PC-3 (cell line): Measurements from ENCODE around the gene MESP2. TPM values are rescaled to one million over a fixed set of nuclear protein-coding genes. Genes with fewer than 3 reads are reported as not detected.

Experiments
- ATAC-seq: fragments of 200-7000 bp; cut with Tn5 transposase; 2 replicates; pipeline ENCODE4 v1.9.1; 2020; ENCODE audit warnings: mild to moderate bottlenecking, moderate library complexity
- BruUV-seq: library from RNA; stranded (reverse); fragments of 400-500 nt; replicated peaks from 2 replicates; lab custom pipeline; 2021; lab: Mats Ljungman, UMichigan
- CTCF ChIA-PET: fragments of 300-600 bp; sonication (Branson Sonifier 250); formaldehyde crosslinking; loops from one replicate; lab custom pipeline; 2022; ENCODE audit warnings: antibody characterized with exemption; lab: Charles Lee
- POLR2A ChIA-PET: fragments of 300-600 bp; sonication (Branson Sonifier 250); formaldehyde crosslinking; loops from one replicate; lab custom pipeline; 2022; ENCODE audit warnings: antibody characterized with exemption; ENCODE audit not compliant: unreplicated experiment; lab: Charles Lee
- DNase-seq: peaks from one replicate; pipeline ENCODE4 v3.0.0-alpha.2; 2015
- H2AFZ ChIP-seq: fragments of 300-600 bp; sonication (generic); 2 replicates; pipeline ENCODE4 v1.6.0; 2016; ENCODE audit warnings: antibody characterized with exemption, low read length
- H3F3A ChIP-seq: fragments of 300-600 bp; sonication (generic); one replicate; pipeline ENCODE4 v1.6.0; 2017; ENCODE audit warnings: antibody characterized with exemption, low read length, control low read depth, mild to moderate bottlenecking; ENCODE audit not compliant: unreplicated experiment
- H3K27ac ChIP-seq: fragments of 300-600 bp; sonication (generic); 2 replicates; pipeline ENCODE4 v1.5.1; 2016; ENCODE audit warnings: mild to moderate bottlenecking, low read length
- H3K27me3 ChIP-seq: fragments of 300-600 bp; sonication (generic); 2 replicates; pipeline ENCODE4 v1.6.1; 2016; ENCODE audit warnings: low read length, mixed read lengths
- H3K36me3 ChIP-seq: fragments of 300-600 bp; sonication (generic); 2 replicates; pipeline ENCODE4 v1.6.1; 2016; ENCODE audit warnings: low read depth, mixed run types, low read length, mixed read lengths
- H3K4me1 ChIP-seq: fragments of 300-600 bp; sonication (generic); 2 replicates; pipeline ENCODE4 v1.5.1; 2016; ENCODE audit warnings: low read length; ENCODE audit not compliant: insufficient read depth
- H3K4me2 ChIP-seq: fragments of 300-600 bp; sonication (generic); 2 replicates; pipeline ENCODE4 v1.6.0; 2016; ENCODE audit warnings: low read length
- H3K4me3 ChIP-seq: fragments of 300-600 bp; sonication (generic); 2 replicates; pipeline ENCODE4 v1.5.1; 2016; ENCODE audit warnings: mild to moderate bottlenecking, low read length, mixed read lengths
- H3K79me2 ChIP-seq: fragments of 300-600 bp; sonication (generic); 2 replicates; pipeline ENCODE4 v1.6.1; 2017; ENCODE audit warnings: low read length, mixed read lengths
- H3K9ac ChIP-seq: fragments of 300-600 bp; sonication (generic); 2 replicates; pipeline ENCODE4 v1.6.0; 2016; ENCODE audit warnings: mild to moderate bottlenecking, low read length
- H3K9me2 ChIP-seq: fragments of 300-600 bp; sonication (generic); replicated peaks from 2 replicates; pipeline ENCODE4 v1.6.1; 2016; ENCODE audit warnings: mixed run types, low read length, mixed read lengths
- H3K9me3 ChIP-seq: fragments of 300-600 bp; sonication (generic); 2 replicates; pipeline ENCODE4 v1.6.1; 2016; ENCODE audit warnings: low read length, mixed read lengths
- H4K20me1 ChIP-seq: fragments of 300-600 bp; sonication (generic); 2 replicates; pipeline ENCODE4 v1.6.1; 2016; ENCODE audit warnings: low read length, mixed read lengths
- EZH2 ChIP-seq: fragments of 300-600 bp; sonication (generic); IDR thresholded peaks from one replicate; pipeline ENCODE4 v1.6.1; 2017; ENCODE audit warnings: antibody characterized with exemption, mild to moderate bottlenecking, low read length; ENCODE audit not compliant: unreplicated experiment
- EZH2phosphoT487 ChIP-seq: fragments of 300-600 bp; sonication (generic); IDR thresholded peaks from 2 replicates; pipeline ENCODE4 v1.6.1; 2018; ENCODE audit warnings: mild to moderate bottlenecking, antibody characterized with exemption, low read length, borderline replicate concordance
- intact Hi-C: fragments of 100-400 bp; cut with micrococcal nuclease; formaldehyde crosslinking; loops from 2 replicates; pipeline ENCODE4 v1.9.0; 2023
- total RNA-seq: library from RNA; depleted of rRNA; stranded (reverse); fragments of >200 nt; gene quantifications from 2 replicates; pipeline ENCODE4 v1.2.3, GENCODE V29; 2014
- TF ChIP-seq, protein P1 (sequence below): fragments of 300-600 bp; sonication (generic); conservative IDR thresholded peaks from 2 replicates; pipeline ENCODE4 v1.5.1; 2017; ENCODE audit warnings: antibody characterized with exemption, low read depth, mild to moderate bottlenecking, low read length

Gene MESP2
- total RNA-seq, 1 experiment from 2014 or later = 1.1 TPM

DNA sequence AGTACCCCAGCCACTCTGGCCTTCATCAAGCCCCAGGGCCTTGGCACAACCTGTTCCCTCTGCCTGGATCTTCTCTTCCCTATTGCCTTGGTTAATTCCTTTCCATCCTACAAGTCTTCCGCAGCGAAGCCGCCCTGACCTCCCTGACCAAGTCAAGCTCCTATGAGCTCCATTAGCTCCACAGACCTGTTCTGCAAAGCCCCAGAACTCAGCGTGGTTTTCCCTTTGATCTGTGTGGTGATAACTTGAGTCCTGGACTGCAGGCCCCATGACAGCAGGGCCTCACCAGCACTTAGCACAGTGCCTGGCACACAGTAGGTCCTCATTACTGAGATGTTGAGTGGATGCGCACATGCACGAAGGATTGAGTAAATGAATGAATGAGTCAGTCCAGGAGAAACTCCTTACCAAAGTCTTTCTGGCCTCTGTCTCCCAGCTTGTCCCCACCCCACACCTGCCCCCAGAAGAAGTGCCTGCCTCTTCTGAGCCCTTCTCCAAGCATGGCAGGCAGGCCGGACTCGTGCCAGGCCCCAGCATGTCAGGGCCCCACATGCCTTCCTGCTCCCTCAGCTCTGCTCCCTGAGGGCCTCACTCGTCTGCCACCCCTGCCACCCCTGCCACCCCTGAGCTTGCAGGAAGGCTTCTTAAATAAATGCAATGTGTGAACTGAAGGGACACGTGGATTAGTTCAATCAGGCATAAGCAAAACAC lies 32.2 kb downstream of the MESP2 start:
- Histone ChIP-seq H3K4me3 (no peak overlapping the region), H3K27me3 (no peaks in the 10 kb centered on the region), H3K9me3 (no peaks in the 10 kb centered on the region), H3K4me1 (peaks cover 14% of the 10 kb centered on the region; the same call in 1 of the 2 replicates), H2AFZ (no peak overlapping the region), H3K36me3 (no peaks in the 10 kb centered on the region; the same call in 1 of the 2 replicates), H3F3A (no peaks in the 10 kb centered on the region), H3K79me2 (peaks cover 24% of the 10 kb centered on the region), H3K9ac (no peak overlapping the region), H3K4me2 (no peak overlapping the region), H3K9me2 (no peaks in the 10 kb centered on the region), H4K20me1 (no peaks in the 10 kb centered on the region), H3K27ac (no peak overlapping the region)
- intact Hi-C loops = no loop called here
- TF ChIP-seq EZH2 (no peak), EZH2phosphoT487 (no peak)
- TF ChIP-seq, protein P1, sequence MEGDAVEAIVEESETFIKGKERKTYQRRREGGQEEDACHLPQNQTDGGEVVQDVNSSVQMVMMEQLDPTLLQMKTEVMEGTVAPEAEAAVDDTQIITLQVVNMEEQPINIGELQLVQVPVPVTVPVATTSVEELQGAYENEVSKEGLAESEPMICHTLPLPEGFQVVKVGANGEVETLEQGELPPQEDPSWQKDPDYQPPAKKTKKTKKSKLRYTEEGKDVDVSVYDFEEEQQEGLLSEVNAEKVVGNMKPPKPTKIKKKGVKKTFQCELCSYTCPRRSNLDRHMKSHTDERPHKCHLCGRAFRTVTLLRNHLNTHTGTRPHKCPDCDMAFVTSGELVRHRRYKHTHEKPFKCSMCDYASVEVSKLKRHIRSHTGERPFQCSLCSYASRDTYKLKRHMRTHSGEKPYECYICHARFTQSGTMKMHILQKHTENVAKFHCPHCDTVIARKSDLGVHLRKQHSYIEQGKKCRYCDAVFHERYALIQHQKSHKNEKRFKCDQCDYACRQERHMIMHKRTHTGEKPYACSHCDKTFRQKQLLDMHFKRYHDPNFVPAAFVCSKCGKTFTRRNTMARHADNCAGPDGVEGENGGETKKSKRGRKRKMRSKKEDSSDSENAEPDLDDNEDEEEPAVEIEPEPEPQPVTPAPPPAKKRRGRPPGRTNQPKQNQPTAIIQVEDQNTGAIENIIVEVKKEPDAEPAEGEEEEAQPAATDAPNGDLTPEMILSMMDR = no peak
- ChIA-PET CTCF (interaction anchor here (0.6 kb wide), 1 partner anchor 22 kb away, joined by 3 read pairs; no protein-coding TSS in a partner anchor), POLR2A (no interaction called here)
- no TSS peak for BruUV-seq
- ATAC-seq (no peak), DNase-seq (no peak)

DNA sequence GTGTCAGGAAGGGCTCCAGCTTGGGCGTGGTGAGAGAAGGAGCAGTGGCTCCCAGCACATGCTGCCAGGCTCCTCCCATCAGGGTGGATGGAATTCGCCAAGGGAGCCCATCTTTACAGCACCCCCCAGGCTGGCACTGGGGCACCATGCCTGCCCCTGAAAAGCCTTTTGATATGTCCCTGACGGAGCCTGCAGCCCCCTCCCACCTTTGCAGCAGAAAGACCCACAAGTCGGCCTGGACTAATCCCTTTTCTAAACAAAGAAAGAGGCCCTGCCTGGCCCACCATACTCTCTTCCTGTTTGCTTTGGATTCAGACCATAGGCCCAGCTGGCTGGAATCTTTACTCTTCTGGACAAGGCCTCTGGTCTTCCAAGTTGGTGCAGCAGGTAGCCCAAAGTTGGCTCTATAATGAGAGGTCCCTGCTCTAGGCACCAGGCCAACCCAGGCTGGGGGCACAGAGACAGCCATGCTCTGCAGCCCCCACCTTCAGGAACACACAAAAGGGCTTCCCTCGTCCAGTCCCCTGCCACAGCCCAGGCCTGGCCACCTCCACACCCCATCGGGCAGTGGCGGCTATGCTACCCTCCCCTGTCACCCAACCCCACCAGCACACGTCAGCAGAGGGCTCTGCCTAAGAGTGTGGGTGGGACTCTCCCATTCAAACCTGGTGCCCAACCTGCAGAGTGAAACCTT lies 33.1 kb downstream of the MESP2 start:
- peaks cover 19% of the 10 kb centered on the region; the same call in 1 of the 2 replicates for H3K4me1 ChIP-seq
- ATAC-seq = peak; percentile 16; the same call in 1 of the 2 replicates

More for the DNA sequence above, 33.1 kb downstream of the MESP2 start:
- Histone ChIP-seq H3K4me3 (no peak overlapping the region), H3K27ac (no peak overlapping the region), H3K36me3 (no peaks in the 10 kb centered on the region), H3F3A (no peaks in the 10 kb centered on the region), H3K4me2 (no peak overlapping the region), H3K9me2 (no peaks in the 10 kb centered on the region), H2AFZ (no peak overlapping the region), H3K9me3 (no peaks in the 10 kb centered on the region), H4K20me1 (no peaks in the 10 kb centered on the region), H3K79me2 (peaks cover 33% of the 10 kb centered on the region), H3K27me3 (no peaks in the 10 kb centered on the region), H3K9ac (no peak overlapping the region)
- no peak for DNase-seq
- no peak for TF ChIP-seq EZH2
- TF ChIP-seq, protein P1 = no peak
- no peak for TF ChIP-seq EZH2phosphoT487
- no TSS peak for BruUV-seq
- POLR2A ChIA-PET = no interaction called here
- intact Hi-C loops = no loop called here
- CTCF ChIA-PET = no interaction called here
